Measurements from ENCODE around the gene CAMTA1.
"Not testable (repeated sequence)": the region's sequence is repeated elsewhere in the genome, so short reads cannot be mapped to it uniquely, and the experiment has no call there.

CAMTA1 gene

DNA sequence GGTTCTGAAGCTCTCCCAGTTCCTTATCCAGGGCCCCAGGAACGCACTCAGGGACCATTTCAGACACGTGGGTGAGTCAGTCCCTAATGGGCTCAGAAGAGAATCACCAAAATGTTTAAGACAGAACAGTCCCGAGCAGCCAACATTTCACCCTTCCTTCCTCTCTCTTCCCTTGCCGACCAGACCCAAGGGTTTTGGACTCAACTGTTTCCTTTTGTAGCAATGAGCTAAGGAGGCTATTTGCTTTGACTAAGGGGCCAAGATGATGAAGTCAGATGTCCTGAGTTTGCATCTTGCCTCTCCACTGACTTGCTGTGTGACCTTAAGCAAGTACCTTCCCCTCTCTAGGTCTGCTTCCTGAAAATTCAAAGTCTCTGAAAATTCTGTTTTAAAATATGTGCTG lies 513.5 kb downstream of the CAMTA1 start:
- DNase-seq, result no peak

DNA sequence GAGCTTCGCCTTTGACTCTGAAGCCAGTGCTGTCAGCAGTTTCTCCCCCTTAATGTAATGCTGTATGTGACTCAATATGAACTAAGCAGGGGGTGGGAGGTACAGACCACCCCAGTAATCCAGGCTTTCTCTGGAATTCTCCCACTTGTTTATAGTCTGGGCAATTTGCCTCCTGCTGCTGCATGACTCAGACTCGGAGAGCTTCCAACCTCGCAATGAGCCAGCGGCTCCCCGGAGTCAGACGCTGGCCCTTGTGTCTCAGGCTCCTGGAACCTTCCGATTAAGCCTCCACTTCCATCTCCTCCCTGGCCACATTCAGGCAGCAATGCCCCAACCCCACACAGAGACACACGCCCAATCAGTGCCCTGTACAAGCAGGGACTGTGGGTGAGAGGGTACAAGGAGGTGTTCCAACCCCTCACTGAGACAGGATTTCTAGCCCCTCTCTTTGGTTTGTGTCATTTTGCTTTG lies 514.1 kb downstream of the CAMTA1 start:
- DNase-seq, result no peak

DNA sequence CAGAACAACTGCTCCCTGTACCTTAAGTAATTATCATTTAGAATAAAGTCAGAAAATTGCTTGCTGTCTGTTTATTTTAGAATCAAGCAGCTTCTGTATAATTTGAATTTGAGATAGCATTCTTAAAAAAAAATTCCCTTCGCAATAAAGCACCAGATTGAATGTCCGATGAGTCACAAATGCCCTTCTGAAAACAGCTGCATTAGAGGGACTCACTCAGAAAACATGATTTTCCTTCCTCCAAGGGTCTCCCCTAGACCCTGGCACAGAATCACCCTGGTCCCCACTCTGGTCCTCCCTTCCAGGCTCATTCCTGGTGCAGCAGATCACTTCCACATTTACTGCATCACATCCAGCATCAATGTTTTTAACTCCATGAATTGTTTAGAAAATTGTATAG lies 514.7 kb downstream of the CAMTA1 start:
- DNase-seq, result no peak

DNA sequence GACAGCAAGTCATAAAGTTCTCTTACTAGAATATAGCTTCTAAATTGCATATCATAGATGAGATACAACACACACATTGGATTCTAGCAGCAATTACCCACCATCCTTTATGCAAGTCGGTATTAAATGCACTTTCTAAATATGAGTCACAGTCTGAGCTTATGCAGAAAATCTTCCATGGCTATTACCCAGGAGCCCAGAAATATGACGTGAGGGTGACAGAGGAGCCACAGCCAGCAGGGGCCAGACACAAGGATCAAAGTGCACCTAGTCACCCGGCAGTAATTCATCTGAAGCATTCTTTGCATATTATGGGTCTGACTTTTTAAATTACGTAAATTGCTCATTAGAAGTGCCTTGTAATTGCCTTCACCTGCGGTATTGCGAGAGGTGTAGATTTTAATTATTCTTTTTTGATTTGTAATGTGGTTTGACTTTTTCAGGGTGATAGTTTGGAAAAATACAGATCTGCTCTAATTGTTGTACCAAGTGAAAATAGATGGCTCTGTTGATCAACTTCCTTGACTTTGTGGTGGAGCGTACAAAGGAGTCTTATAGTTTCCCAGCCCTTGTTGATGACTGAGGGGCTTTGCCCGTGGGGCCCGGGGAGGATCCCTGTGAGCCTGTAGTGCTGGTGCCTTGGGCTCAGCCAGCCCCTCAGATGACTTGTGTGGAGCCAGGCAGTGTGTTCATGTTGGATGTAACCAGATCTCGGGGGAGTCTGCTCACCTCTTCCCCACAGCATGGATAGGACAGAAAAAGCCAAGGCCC lies 515.8 kb downstream of the CAMTA1 start:
- DNase-seq, result no peak

DNA sequence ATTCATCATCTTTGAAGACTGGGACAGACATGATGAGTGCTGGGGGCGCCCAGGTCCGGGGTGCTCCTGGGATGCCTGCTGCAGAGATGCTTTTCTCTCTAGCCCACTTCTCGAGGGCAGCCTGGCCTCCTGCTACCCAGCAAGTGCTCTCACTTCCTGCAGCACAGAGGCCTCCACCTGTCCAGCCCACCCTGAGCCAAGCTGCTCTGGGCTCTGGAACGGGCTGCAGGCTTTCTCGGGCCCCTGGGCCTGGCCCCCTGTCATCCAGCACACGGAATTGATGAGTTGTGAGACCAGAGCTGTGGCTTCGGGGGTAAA lies 516.4 kb downstream of the CAMTA1 start:
- DNase-seq, result no peak

DNA sequence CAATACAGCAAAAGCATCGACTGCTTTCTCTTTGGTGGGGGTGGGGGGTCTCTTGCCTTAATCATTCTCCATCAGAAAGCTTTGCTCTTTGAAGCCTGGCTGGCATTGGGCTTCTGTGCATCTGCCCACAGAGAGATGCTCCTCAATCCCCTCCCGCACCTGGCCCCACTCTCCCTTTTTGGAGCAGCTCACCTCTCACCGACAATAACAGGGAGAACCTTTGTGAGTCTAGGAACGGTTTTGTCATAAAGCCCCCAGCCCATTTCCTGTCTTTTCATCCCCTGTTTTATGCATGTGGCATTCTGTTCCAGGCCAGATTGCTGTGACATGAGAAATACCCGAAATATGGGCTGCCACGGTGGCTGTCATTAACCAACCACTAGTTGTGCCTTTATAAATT lies 516.9 kb downstream of the CAMTA1 start:
- no peak for DNase-seq

DNA sequence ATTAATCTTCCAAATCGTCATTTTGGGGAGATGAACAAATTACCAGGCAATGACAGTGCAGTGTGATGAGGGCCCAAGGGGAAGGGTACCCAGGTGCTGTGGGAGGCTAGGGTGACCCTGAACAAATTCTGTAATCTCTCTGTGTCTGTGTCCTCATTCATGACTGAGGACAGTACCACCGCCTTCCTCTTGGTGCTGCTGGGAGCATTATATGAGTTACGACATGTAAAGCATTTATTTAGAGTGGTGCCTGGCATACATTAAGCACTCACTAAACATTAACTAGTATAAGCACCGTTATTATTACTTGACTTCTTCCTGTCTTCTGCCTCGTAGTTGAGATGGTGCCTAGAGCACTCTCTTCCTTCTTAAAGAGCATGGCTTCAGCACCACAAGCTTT lies 517.6 kb downstream of the CAMTA1 start:
- no peak for DNase-seq

DNA sequence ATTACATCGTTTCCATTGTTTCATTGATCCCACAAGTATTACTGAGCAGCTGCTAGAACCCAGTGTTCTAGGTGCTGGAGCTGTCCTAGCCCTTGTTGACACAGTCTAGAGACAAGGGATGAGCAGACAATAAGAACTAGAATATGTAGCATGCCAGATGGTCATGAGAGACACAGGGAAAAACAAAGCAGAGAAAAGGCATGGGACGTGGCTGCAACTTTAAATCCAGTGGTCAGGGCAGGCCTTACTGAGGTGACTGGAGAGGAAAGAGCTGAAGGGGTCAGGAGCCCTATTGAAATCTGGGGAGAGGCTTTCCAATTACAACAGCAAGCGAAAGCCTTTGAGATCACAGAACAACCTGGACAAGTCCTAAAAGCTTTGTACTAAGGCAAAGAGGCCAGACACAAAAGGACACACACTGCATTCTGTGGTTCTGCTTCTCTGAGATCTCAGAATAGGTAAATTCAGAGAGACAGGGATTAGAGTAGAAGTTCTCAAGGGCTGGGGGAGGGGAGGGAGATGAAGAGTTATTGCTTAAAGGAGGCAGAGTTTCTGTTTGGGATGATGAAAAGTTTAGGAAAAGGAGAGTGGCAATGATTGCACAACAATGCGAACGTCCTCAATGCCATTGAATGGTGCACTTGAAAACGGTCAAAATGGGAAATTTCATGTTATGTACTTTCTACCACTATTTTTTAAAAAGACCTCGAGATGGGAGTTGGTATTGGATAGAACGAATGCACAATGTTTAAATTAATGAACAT lies 518.5 kb downstream of the CAMTA1 start:
- DNase-seq, result no peak

DNA sequence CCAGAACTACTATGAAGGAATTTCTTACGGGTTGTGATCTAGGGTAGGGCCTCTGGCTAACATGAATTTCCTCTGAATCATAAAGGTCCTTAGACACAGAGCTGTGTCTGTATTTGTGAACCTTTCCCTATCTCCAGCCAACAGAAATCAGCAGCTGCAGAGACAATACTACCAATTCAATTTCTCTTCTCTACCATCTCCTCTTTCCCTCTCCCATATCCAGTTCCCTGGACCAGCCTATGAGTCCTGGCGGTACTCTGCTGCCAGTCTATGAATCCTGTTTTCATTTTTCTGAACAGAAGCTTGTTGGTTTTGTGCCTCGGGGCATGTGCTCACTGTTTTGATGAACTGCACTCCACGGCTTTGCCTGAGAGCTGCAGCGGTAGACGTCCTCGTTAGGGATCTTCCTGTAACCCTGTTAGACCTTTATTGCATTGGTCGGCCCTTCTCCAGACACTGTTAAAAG lies 527.9 kb downstream of the CAMTA1 start:
- no peak for DNase-seq

DNA sequence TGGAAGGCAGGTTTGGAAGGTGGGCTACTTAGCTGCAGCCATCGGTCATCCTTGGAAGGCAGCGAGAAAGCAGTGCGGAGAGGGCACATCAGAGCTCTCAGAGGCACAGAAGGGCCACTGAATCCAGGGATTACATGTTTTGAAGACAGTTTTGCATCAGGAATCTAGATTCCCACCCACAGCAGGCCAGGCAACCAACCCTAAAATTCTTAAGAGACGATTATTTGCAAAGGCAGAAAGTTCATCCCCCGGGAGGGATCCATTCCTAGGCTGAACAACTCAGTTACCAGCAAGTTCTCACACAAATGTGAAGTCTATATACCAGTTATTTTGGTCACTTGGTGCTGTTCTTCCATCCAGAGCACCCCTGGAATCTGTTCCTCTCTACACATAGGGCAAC lies 528.6 kb downstream of the CAMTA1 start:
- DNase-seq, result no peak

DNA sequence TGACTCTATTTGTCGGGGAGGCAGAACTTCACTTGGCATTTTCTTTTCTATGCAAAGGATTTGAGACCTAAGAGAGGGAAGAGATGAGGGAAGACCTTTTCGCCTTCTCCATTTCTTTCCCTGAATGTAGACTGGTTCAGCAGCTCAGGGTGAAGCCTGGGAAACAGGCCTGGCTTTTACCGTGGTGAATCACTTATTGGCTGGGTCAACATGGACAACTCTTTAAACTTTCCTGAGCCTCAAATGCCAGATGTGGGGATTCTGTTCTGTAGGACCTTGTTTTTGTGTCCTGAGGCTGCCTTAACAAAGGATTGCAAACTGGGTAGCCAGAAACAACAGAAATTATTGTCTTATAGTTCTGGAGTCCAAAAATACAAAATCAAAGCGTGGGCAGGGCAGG lies 530.1 kb downstream of the CAMTA1 start:
- DNase-seq, result no peak

DNA sequence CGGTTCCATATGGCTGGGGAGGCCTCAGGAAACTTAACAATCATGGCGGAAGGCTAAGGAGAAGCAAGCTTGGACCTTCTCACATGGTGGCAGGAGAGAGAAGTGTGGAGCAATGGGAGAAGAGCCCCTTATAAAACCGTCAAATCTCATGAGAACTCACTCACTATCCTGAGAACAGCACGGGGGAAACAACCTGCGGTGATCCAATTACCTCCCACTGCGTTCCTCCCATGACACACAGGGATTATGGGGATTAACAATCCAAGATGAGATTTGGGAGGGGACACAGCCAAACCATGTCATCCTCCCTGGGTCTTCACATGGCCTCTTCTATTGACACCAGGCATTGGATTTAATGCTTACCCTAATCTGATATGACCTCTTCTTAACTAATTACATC lies 530.7 kb downstream of the CAMTA1 start:
- no peak for DNase-seq

DNA sequence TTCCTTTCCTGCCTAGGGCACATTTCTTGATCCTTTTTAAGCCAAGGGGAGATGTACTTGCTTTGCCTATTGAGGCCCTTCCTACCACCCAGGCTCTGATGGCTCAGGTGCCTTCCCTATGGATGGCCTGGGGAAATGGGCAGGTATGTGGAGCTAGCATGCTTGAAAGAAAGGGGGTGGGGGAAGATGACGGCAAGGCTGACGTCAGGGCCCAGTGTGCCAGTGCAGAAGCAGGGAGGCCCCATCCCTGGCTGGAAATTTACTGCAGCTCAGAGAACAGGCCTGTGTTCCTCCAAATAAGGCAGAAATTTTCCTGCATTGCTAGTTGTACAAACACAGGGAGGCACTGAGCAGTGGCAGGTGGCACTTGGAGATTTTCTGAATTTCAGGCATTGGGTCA lies 532.6 kb downstream of the CAMTA1 start:
- no peak for DNase-seq

DNA sequence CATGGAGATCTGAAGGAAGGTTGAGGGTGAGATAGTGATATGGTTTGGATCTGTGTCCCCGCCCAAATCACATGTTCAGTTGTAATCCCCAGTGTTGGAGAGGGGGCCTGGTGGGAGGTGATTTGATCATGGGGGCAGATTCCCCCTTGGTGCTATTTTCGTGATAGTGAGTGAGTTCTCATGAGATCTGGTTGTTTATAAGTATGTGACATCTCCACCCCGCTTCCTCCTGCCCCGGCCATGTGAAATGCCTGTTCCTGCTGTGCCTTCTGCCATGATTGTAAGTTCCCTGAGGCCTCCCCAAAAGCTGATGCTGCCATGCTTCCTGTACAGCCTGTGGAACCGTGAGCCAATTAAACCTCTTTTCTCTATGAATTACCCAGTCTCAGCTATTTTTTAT lies 533.9 kb downstream of the CAMTA1 start:
- DNase-seq, result no peak

DNA sequence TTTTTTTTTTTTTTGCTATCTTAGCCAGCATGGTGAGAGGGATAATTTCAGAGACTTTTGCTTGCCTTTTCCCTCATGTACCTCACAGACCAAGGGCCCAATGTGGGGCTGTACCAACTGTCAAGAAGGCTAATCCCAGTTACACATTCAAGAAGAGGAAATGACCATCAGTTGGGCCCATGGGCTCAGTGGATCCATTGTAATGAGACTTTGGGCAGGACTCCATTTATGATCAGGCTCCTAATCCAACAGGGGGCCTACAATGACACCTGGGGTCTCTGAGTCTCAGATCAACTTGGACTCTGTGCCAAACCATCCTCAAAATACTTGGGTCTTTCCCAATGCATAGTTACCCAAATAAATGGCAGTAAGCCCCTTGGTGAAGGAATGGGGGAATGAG lies 535.4 kb downstream of the CAMTA1 start:
- no peak for DNase-seq

DNA sequence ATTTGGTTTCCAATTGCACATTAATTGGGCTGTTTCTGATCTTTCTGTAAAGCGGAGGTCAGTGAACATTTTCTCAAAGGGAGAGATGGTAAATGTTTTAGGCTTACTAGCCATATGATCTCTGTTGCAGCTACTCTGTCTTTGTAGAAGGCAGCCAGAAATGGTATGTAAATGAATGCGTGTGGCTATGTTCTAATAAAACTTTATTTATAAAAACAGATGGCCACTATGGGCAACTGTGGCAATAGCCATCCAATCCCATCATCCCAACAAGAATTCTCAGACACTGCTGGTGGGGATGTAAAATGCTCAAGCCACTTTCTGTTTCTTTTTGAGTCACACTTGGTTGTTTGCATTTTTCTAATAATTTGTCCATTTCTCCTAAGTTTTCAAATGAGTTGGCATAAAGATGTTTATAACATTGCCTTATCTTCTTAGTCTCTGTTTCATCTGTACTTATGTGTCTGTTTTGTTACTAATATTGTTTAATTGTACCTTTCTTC lies 537.1 kb downstream of the CAMTA1 start:
- DNase-seq, result no peak

DNA sequence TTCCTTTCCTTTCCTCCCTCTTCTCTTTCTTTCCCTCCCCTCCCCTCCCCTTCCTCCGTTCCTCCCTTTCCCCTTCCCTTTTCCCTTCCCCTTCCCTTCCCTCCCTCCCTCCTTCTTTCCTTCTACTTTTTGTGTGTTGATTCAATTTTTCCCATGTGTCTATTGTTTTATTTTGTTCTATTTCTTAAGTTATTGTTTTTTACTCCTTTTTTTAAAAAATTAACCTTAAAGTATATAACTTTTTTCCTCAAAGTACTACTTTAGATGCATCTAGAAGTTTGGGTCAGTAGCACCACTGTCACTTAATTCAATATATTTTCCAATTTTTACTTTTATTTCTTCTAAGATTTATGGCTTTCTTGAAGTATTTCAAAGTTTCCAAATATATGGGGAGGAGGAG lies 537.7 kb downstream of the CAMTA1 start:
- no peak for DNase-seq

DNA sequence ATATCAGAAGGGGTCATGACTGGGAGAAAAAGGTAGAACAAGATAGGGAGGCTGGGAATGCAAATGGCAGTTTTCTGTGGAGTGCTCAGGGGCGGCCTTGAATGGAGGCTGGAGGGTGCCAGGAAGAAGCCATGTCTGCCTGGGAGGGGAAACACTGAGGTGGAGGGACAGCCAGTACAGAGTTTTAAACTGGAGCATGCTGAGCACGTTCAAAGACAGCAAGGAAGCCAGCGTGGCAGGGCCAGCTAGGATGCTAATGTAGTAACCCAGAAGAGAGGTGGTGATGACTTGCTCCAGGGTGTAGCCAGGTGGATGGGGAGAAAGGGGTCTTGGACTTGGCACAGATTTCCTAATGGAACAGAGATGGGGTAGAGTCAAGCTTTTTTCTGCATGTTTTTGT lies 540.0 kb downstream of the CAMTA1 start:
- no peak for DNase-seq

DNA sequence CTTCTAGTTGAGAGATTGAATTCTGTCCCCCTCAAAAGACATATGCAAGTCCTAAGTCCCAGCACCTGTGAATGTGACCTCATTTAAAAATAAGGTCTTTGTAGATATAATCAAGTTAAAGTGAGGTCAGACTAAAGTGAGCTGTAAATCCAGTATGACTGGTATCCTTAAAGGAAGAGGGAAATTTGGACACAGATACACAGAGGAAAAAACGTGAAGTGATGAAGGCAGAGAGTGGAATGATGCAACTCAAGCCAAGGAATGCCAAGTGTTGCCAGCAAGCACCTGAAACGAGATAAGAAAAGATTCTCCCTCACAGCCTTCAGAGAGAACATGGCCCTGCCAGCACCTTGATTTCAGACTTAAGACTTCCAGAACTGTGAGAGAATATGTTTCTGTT lies 541.1 kb downstream of the CAMTA1 start:
- DNase-seq, result no peak

DNA sequence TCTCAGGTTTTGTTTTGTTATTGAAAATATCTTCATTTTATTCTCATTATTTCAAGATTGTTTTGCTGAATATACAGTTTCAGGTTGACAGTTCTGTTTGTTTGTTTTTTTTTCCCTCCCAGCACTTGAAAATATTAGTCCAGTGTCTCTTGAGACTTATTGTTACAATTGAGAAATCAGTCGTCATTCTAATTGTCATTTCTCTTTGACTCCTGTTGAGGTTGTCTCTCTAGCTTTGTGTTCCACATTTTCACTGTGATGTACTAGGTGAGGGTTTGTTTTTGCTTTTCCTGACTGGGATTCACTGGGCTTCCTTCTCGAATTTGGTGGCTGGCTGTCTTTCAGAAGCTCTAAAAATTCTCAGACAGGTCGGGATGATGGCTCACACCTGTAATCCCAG lies 542.6 kb downstream of the CAMTA1 start:
- no peak for DNase-seq

DNA sequence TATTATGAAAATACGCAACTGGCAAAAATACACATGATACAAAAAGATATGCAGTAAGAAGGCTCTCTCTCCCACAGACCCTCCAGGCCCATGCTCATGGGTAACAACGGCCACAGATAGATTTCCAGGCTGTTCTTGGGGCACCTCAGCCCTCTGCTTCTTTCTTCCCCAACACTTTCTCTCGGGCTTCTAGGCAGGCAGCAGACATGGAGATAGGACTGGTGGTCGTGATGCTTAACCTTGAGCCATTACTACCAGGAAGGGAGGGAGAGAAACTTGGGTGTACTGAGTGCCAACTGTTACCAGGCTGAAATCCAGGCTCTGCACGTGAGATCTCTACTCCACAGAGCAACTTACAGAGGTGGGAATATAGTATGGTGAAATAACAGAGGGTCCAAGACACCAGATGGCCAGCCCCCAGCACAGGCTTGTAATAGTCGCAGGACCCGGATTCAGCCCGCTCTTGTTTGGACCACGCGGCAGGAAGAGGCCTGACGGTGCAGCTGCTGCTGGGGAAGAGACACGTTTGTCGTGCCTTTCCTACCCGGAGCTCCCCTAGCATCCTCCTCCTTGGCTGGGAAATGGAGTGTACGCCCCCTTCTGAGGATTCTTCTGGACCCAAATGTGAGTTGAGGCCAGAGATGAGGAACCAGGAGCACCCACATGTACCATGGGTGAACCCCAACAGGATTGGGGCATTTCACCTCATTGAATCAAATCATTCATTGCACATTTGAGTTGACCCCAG lies 544.8 kb downstream of the CAMTA1 start:
- DNase-seq, result no peak

DNA sequence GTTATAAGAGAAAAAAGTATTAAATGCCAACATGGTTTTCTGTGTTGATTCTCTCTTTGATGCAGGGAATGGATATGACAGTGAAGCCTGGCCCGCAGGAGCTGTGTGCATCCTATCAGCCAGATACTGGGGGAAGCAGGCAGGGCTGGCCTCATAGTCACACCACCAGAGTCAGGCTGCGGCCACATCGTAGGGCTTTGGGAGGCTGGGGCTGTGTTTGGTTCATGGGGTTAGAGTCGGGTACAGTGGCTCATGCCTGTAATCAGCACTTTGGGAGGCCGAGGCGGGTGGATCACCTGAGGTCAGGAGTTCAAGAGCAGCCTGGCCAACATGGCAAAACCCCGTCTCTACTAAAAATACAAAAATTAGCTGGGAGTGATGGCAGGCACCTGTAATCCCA lies 545.5 kb downstream of the CAMTA1 start:
- DNase-seq, result not testable (repeated sequence)

DNA sequence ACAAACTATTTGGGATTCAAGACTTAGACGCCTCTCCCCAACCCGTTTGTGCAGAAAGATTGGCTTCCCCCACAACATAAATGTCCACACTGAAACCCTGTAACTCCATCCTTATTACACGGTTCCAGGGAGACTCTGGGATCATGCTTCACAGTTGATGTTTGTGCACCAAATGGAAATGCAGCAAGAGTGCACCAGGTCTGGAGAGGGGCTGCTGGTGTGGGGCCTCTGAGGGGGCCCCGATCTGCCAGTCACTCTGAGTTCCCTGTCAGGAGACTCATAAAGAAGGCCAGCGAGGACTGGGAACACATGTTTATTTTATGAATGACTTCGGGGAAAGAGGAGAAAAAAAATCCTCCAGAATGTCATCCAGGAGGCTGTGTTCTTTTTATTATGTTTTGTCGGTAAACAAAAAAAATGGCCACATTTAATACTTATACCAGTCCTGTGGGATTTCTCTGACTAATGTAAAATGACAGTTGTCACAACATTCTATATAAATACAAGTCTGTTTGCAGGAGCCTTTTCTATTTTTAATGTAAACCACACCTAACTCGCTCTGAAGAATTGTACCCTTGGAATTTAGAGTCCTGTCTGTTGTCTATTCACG lies 546.8 kb downstream of the CAMTA1 start:
- DNase-seq, result no peak
